Loucy (cell line): Measurements from ENCODE around the gene LRRC71.

ENCODE experiments used
- H2AFZ ChIP-seq: fragments of 200-600 bp; sonication (generic); 2 replicates; pipeline ENCODE4 v1.6.0; 2016; ENCODE audit warnings: antibody characterized with exemption, mild to moderate bottlenecking, low read length, moderate library complexity
- H3F3A ChIP-seq: fragments of 200-600 bp; 2 replicates; pipeline ENCODE4 v1.6.0; 2016; ENCODE audit warnings: antibody characterized with exemption, low read depth, mild to moderate bottlenecking
- H3K27me3 ChIP-seq: fragments of 200-600 bp; sonication (generic); 2 replicates; pipeline ENCODE4 v1.6.1; 2014; ENCODE audit warnings: low read length, mild to moderate bottlenecking; ENCODE audit not compliant: insufficient read depth, poor library complexity, severe bottlenecking
- H3K36me3 ChIP-seq: fragments of 200-600 bp; sonication (generic); 2 replicates; pipeline ENCODE4 v1.6.1; 2016; ENCODE audit warnings: low read length; ENCODE audit not compliant: insufficient read depth
- H3K4me1 ChIP-seq: fragments of 200-600 bp; sonication (generic); 2 replicates; pipeline ENCODE4 v1.5.1; 2014; ENCODE audit warnings: low read length, mild to moderate bottlenecking; ENCODE audit not compliant: insufficient read depth, poor library complexity, severe bottlenecking
- H3K4me2 ChIP-seq: fragments of 200-600 bp; sonication (generic); 2 replicates; pipeline ENCODE4 v1.6.0; 2014; ENCODE audit warnings: antibody characterized with exemption, low read length, low read depth, mild to moderate bottlenecking; ENCODE audit not compliant: poor library complexity, severe bottlenecking
- H3K4me3 ChIP-seq: fragments of 200-600 bp; sonication (generic); 2 replicates; pipeline ENCODE4 v1.5.1; 2014; ENCODE audit warnings: low read length, mild to moderate bottlenecking, mixed read lengths; ENCODE audit not compliant: poor library complexity, severe bottlenecking
- H3K79me2 ChIP-seq: fragments of 200-600 bp; sonication (generic); 2 replicates; pipeline ENCODE4 v1.6.1; 2014; ENCODE audit warnings: low read length; ENCODE audit not compliant: insufficient read depth
- H3K9ac ChIP-seq: fragments of 200-600 bp; sonication (generic); 2 replicates; pipeline ENCODE4 v1.6.0; 2014; ENCODE audit warnings: mild to moderate bottlenecking, low read depth, low read length, moderate library complexity; ENCODE audit not compliant: poor library complexity, severe bottlenecking
- H3K9me2 ChIP-seq: fragments of 200-600 bp; sonication (generic); replicated peaks from 2 replicates; pipeline ENCODE4 v1.6.1; 2016; ENCODE audit warnings: low read depth, low read length, mixed read lengths
- H3K9me3 ChIP-seq: fragments of 200-600 bp; sonication (generic); 2 replicates; pipeline ENCODE4 v1.6.1; 2014; ENCODE audit warnings: mild to moderate bottlenecking, antibody characterized with exemption, low read length, low read depth; ENCODE audit not compliant: insufficient read depth
- H4K20me1 ChIP-seq: fragments of 200-600 bp; sonication (generic); 2 replicates; pipeline ENCODE4 v1.6.0; 2014; ENCODE audit warnings: antibody characterized with exemption, low read length, mild to moderate bottlenecking; ENCODE audit not compliant: insufficient read depth, poor library complexity, severe bottlenecking
- CTCF ChIP-seq: fragments of 200-600 bp; sonication (generic); conservative IDR thresholded peaks from 2 replicates; pipeline ENCODE4 v1.5.1; 2014; ENCODE audit warnings: mild to moderate bottlenecking, antibody characterized with exemption, low read length
- EZH2phosphoT487 ChIP-seq: fragments of 200-600 bp; IDR thresholded peaks from 2 replicates; pipeline ENCODE4 v1.6.1; 2018; ENCODE audit warnings: antibody characterized with exemption, mild to moderate bottlenecking, moderate library complexity, borderline replicate concordance

The LRRC71 gene

GRCh38 chr1:156920233-156921052 is at the start of gene LRRC71:
TSS of gene LRRC71 (plus strand) at chr1:156920632. CDS start at chr1:156920804, 172 bp downstream.
- Histone ChIP-seq H3K36me3 (no peaks in the 10 kb centered on the region), H3K4me3 (no peak within 1 kb of the TSS), H3K9me3 (no peaks in the 10 kb centered on the region), H3K4me2 (no peak within 1 kb of the TSS), H3K4me1 (peaks cover 2% of the 10 kb centered on the region), H3K9me2 (no peaks in the 10 kb centered on the region), H3K79me2 (no peaks in the 10 kb centered on the region), H3K27me3 (peaks cover 26% of the 10 kb centered on the region), H3F3A (no peaks in the 10 kb centered on the region), H3K9ac (no peak within 1 kb of the TSS), H2AFZ (no peak within 1 kb of the TSS), H4K20me1 (no peaks in the 10 kb centered on the region)
- no peak for TF ChIP-seq EZH2phosphoT487
- 0 out of 2 replicates have a peak, but pooled peaks have one; percentile 13 for TF ChIP-seq CTCF

- no peaks in the 10 kb centered on the region for H3K36me3 ChIP-seq
- TF ChIP-seq EZH2phosphoT487 (no peak), CTCF (no peak)
Observed at GRCh38 chr1:156873659-156874058, 46.8 kb upstream of the LRRC71 start.

GRCh38 chr1:156874142-156874541 is 46.3 kb upstream of the LRRC71 start:
- no peaks in the 10 kb centered on the region for H3K27me3 ChIP-seq
- no peaks in the 10 kb centered on the region for H3F3A ChIP-seq
- no peaks in the 10 kb centered on the region for H3K9me2 ChIP-seq
- no peak overlapping the region for H3K9ac ChIP-seq
- no peaks in the 10 kb centered on the region for H3K79me2 ChIP-seq
- H3K9me3 ChIP-seq: no peaks in the 10 kb centered on the region
- no peak overlapping the region for H2AFZ ChIP-seq
- H3K36me3 ChIP-seq: no peaks in the 10 kb centered on the region
- no peak for TF ChIP-seq CTCF
- no peak for TF ChIP-seq EZH2phosphoT487
- no peaks in the 10 kb centered on the region for H3K4me1 ChIP-seq
- no peaks in the 10 kb centered on the region for H4K20me1 ChIP-seq
- H3K4me2 ChIP-seq: no peak overlapping the region
- no peak overlapping the region for H3K4me3 ChIP-seq

More at GRCh38 chr1:156873659-156874058, 46.8 kb upstream of the LRRC71 start:
- Histone ChIP-seq H3K9me3 (no peaks in the 10 kb centered on the region), H3K4me2 (no peak overlapping the region), H4K20me1 (no peaks in the 10 kb centered on the region), H2AFZ (no peak overlapping the region), H3K4me3 (no peak overlapping the region), H3K27me3 (no peaks in the 10 kb centered on the region), H3K9me2 (no peaks in the 10 kb centered on the region), H3K79me2 (no peaks in the 10 kb centered on the region), H3F3A (no peaks in the 10 kb centered on the region), H3K9ac (no peak overlapping the region), H3K4me1 (no peaks in the 10 kb centered on the region)
